IMR-90 (cell line): ENCODE data around the gene PLSCR5. TPM values are rescaled to one million over a fixed set of nuclear protein-coding genes. Genes with fewer than 3 reads are reported as not detected.
A peak's percentile ranks its signal among the peaks of the same experiment; 100 is the strongest.

Experiments used
- ATAC-seq: fragments of 200-7000 bp; cut with Tn5 transposase; 2 replicates; pipeline ENCODE4 v1.9.1; 2020; ENCODE audit warnings: low read depth, mild to moderate bottlenecking, moderate library complexity
- BruUV-seq: library from RNA; stranded (reverse); fragments of 400-500 nt; replicated peaks from 2 replicates; lab custom pipeline; 2021; lab: Mats Ljungman, UMichigan
- CTCF ChIA-PET: fragments of 300-600 bp; formaldehyde crosslinking; extraction: SDS; loops from one replicate; lab custom pipeline; 2021; ENCODE audit warnings: antibody characterized with exemption; lab: Yijun Ruan, JAX
- POLR2A ChIA-PET: fragments of 300-600 bp; sonication (Branson Sonifier 250); formaldehyde crosslinking; loops from one replicate; lab custom pipeline; 2022; ENCODE audit warnings: antibody characterized with exemption; ENCODE audit not compliant: unreplicated experiment; lab: Charles Lee
- DNase-seq: peaks from one replicate; pipeline ENCODE4 v3.0.0; 2013
- H2AFZ ChIP-seq: replicated peaks from 2 replicates; pipeline ENCODE3; 2013; ENCODE audit warnings: low read length, mild to moderate bottlenecking; ENCODE audit not compliant: poor library complexity
- H2AK5ac ChIP-seq: 2 replicates; pipeline ENCODE4 v1.6.1; 2013; ENCODE audit warnings: low read depth, low read length, inconsistent platforms
- H2AK9ac ChIP-seq: replicated peaks from 2 replicates; pipeline ENCODE3; 2013; ENCODE audit warnings: mild to moderate bottlenecking, low read depth, low read length, moderate library complexity; ENCODE audit not compliant: poor library complexity
- H2BK120ac ChIP-seq: 2 replicates; pipeline ENCODE4 v1.6.1; 2013; ENCODE audit warnings: low read depth, low read length, inconsistent platforms
- H2BK15ac ChIP-seq: 3 replicates; pipeline ENCODE4 v1.6.1; 2013; ENCODE audit warnings: low read depth, low read length, inconsistent platforms
- H2BK20ac ChIP-seq: 2 replicates; pipeline ENCODE4 v1.6.1; 2013; ENCODE audit warnings: low read depth, mild to moderate bottlenecking, inconsistent platforms, low read length, moderate library complexity
- H2BK5ac ChIP-seq: 2 replicates; pipeline ENCODE4 v1.6.1; 2013; ENCODE audit warnings: mild to moderate bottlenecking, low read depth, low read length, inconsistent platforms; ENCODE audit not compliant: poor library complexity, severe bottlenecking
- H3K14ac ChIP-seq: replicated peaks from 2 replicates; pipeline ENCODE4 v1.6.1; 2013; ENCODE audit warnings: low read depth, low read length, inconsistent platforms
- H3K18ac ChIP-seq: 2 replicates; pipeline ENCODE4 v1.6.1; 2013; ENCODE audit warnings: low read depth, low read length, control low read depth
- H3K23ac ChIP-seq: 2 replicates; pipeline ENCODE4 v1.6.1; 2013; ENCODE audit warnings: low read depth, low read length, inconsistent platforms
- H3K27ac ChIP-seq: 2 replicates; pipeline ENCODE4 v1.5.1; 2013; ENCODE audit warnings: mild to moderate bottlenecking, control low read depth, low read length; ENCODE audit not compliant: insufficient read depth
- H3K27me3 ChIP-seq: 2 replicates; pipeline ENCODE4 v1.6.1; 2013; ENCODE audit warnings: low read length; ENCODE audit not compliant: control insufficient read depth, insufficient read depth
- H3K36me3 ChIP-seq: 2 replicates; pipeline ENCODE4 v1.6.1; 2013; ENCODE audit warnings: low read length, mixed read lengths; ENCODE audit not compliant: control insufficient read depth, insufficient read depth
- H3K4ac ChIP-seq: 2 replicates; pipeline ENCODE4 v1.6.1; 2013; ENCODE audit warnings: low read depth, low read length, inconsistent platforms
- H3K4me1 ChIP-seq: 2 replicates; pipeline ENCODE4 v1.6.1; 2013; ENCODE audit warnings: low read length, mixed read lengths; ENCODE audit not compliant: control insufficient read depth, insufficient read depth
- H3K4me2 ChIP-seq: 2 replicates; pipeline ENCODE4 v1.6.1; 2013; ENCODE audit warnings: low read depth, mild to moderate bottlenecking, control low read depth, low read length, moderate library complexity
- H3K4me3 ChIP-seq: 2 replicates; pipeline ENCODE4 v1.5.1; 2013; ENCODE audit warnings: low read depth, mild to moderate bottlenecking, control low read depth, low read length, moderate library complexity; ENCODE audit not compliant: insufficient read depth
- H3K56ac ChIP-seq: 2 replicates; pipeline ENCODE4 v1.6.1; 2013; ENCODE audit warnings: low read length, inconsistent platforms; ENCODE audit not compliant: insufficient read depth; ENCODE audit errors: extremely low read depth
- H3K79me1 ChIP-seq, 2 experiments: 2 replicates each; pipeline ENCODE4 v1.6.1; 2013; ENCODE audit warnings: low read length in 2 of 2, inconsistent platforms in 1 of 2, low read depth in 1 of 2
- H3K9ac ChIP-seq: 2 replicates; pipeline ENCODE4 v1.6.1; 2013; ENCODE audit warnings: low read depth, low read length, control low read depth
- H3K9me1 ChIP-seq: 2 replicates; pipeline ENCODE4 v1.6.1; 2013; ENCODE audit warnings: low read length, inconsistent platforms; ENCODE audit not compliant: insufficient read depth
- H3K9me3 ChIP-seq: 2 replicates; pipeline ENCODE4 v1.6.1; 2013; ENCODE audit warnings: low read length; ENCODE audit not compliant: control insufficient read depth, insufficient read depth
- H4K20me1 ChIP-seq: 2 replicates; pipeline ENCODE4 v1.6.1; 2013; ENCODE audit warnings: low read length, inconsistent platforms; ENCODE audit not compliant: insufficient read depth
- H4K5ac ChIP-seq: 2 replicates; pipeline ENCODE4 v1.6.1; 2013; ENCODE audit warnings: mild to moderate bottlenecking, low read depth, low read length, control low read depth
- H4K8ac ChIP-seq, 2 experiments: 2 replicates each; pipeline ENCODE4 v1.6.1; 2013; ENCODE audit warnings: low read depth in 2 of 2, low read length in 2 of 2, control low read depth in 1 of 2, inconsistent platforms in 1 of 2
- H4K91ac ChIP-seq: 2 replicates; pipeline ENCODE4 v1.6.1; 2013; ENCODE audit warnings: low read depth, low read length, inconsistent platforms; ENCODE audit not compliant: insufficient read depth
- CTCF ChIP-seq: conservative IDR thresholded peaks from 2 replicates; pipeline ENCODE4 v1.5.1; 2012; ENCODE audit warnings: mild to moderate bottlenecking, low read depth, low read length, improper control_type of control experiment
- RAD21 ChIP-seq: IDR thresholded peaks from 2 replicates; pipeline ENCODE4 v1.6.1; 2012; ENCODE audit warnings: low read length, improper control_type of control experiment
- RFX5 ChIP-seq: IDR thresholded peaks from 2 replicates; pipeline ENCODE4 v1.8.0; 2012; ENCODE audit warnings: low read depth, mild to moderate bottlenecking, low read length, moderate library complexity
- SMC3 ChIP-seq: fragments of 150-350 bp; IDR thresholded peaks from 2 replicates; pipeline ENCODE4 v1.6.1; 2016; ENCODE audit warnings: low read depth, mild to moderate bottlenecking, antibody characterized with exemption, low read length, moderate library complexity
- WGBS, 2 experiments: methylation state at CpG; one replicate each; pipeline versions ENCODE4 v1.1.5 to v1.1.7; 2013; ENCODE audit warnings: missing lambda C conversion rate in 2 of 2; ENCODE audit not compliant: insufficient read length in 1 of 2; ENCODE audit errors: extremely low coverage in 2 of 2; 5-methylcytosine and 5-hydroxymethylcytosine counted together
- dilution Hi-C: fragments of 300-500 bp; cut with HindIII; formaldehyde crosslinking; loops from one replicate; pipeline ENCODE4 v1.14.3; 2018; ENCODE audit warnings: low sequenced_read_pairs; ENCODE audit not compliant: unreplicated experiment
- in situ Hi-C: fragments of 300-500 bp; cut with MboI; formaldehyde crosslinking; loops from 3 replicates; pipeline ENCODE4 v1.14.3; 2019; ENCODE audit warnings: low sequenced_read_pairs, inconsistent platforms, mixed read lengths
- intact Hi-C: fragments of 100-400 bp; cut with micrococcal nuclease; formaldehyde crosslinking; loops from 2 replicates; pipeline ENCODE4 v1.10.0; 2022
- polyA plus RNA-seq, 3 experiments: library from polyadenylated mRNA; depleted of rRNA; stranded (reverse); fragments of >200 nt; gene quantifications; 2 replicates each; pipeline ENCODE4 v1.2.3, GENCODE V29; 2012; ENCODE audit warnings: low replicate concordance in 1 of 3
- total RNA-seq: library from RNA; depleted of rRNA; stranded (reverse); fragments of >200 nt; gene quantifications from 2 replicates; pipeline ENCODE4 v1.2.3, GENCODE V29; 2012

Gene PLSCR5
- total and polyA plus RNA-seq, 2 of the 4 experiments (the other 2 are of a cell fraction): not detected

DNA sequence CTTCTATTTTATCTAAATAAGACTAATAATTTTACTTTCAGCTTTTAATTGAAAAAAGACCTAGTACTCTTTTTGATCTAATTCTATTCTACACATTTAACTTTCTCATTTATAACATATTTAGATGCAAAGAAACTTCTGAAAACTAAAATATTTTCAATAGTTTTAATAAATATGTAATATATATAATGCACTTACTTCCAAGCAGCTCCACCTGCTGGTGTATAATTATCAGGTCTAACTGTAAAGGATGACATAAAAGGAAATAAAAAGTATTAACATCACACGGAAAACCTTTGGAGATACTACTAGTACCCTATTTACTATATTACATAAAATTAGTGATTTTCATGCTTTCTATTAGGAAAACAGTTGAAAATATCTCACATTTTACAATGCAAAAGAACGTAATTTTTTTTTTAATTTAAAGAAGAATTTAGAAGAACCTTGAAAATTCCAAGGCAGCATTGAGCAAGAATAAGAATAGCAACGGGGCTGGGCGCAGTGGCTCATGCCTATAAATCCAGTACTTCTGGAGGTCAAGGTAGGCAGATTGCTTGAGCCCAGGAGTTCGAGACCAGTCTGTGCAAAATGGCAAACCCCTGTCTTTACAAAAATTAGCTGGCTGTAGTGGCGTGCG lies 10.2 kb downstream of the PLSCR5 start:
- BruUV-seq: no TSS peak
- no peak overlapping the region for H2BK15ac ChIP-seq
- H2BK20ac ChIP-seq: no peak overlapping the region
- no peak overlapping the region for H4K91ac ChIP-seq
- H3K27ac ChIP-seq: no peak overlapping the region
- ATAC-seq: peak; percentile 42; the same call in 1 of the 2 replicates
- H3K9me1 ChIP-seq: no peaks in the 10 kb centered on the region; the same call in 1 of the 2 replicates
- no peaks in the 10 kb centered on the region for H3K4me1 ChIP-seq
- intact Hi-C loops (loop anchor here (10.0 kb wide), 1 partner anchor 810 kb away; no protein-coding TSS in a partner anchor), dilution Hi-C loops (no loop called here), in situ Hi-C loops (no loop called here)
- no peak overlapping the region for H2AK9ac ChIP-seq
- H3K36me3 ChIP-seq: no peaks in the 10 kb centered on the region
- no peak overlapping the region for H3K4me3 ChIP-seq
- H2AFZ ChIP-seq: no peak overlapping the region
- H2AK5ac ChIP-seq: no peak overlapping the region
- no peak overlapping the region for H4K5ac ChIP-seq
- no peaks in the 10 kb centered on the region for H3K27me3 ChIP-seq
- CTCF ChIA-PET: interaction anchor here (0.6 to 1.4 kb wide), 4 partner anchors 44 to 862 kb away, joined by 3 to 4 read pairs (median 3); no protein-coding TSS in a partner anchor
- no peak overlapping the region for H3K18ac ChIP-seq
- no peaks in the 10 kb centered on the region for H4K20me1 ChIP-seq
- H2BK120ac ChIP-seq: no peak overlapping the region
- H3K9ac ChIP-seq: no peak overlapping the region
- DNase-seq: peak; percentile 33
- no CpG with 5 or more reads among the region's 7 CpGs for WGBS, 2 experiments
- H3K4me2 ChIP-seq: no peak overlapping the region
- no peak overlapping the region for H3K4ac ChIP-seq
- POLR2A ChIA-PET: no interaction called here
- no peak overlapping the region for H2BK5ac ChIP-seq
- no peak overlapping the region for H3K56ac ChIP-seq
- TF ChIP-seq CTCF (peak; percentile 50), RAD21 (peak; percentile 19; the same call in 1 of the 2 replicates), SMC3 (peak; percentile 26; the same call in 1 of the 2 replicates), RFX5 (no peak)
- no peaks in the 10 kb centered on the region for H3K9me3 ChIP-seq
- H3K14ac ChIP-seq: no peak overlapping the region
- no peaks in the 10 kb centered on the region for H3K79me1 ChIP-seq
- H4K8ac ChIP-seq: no peak overlapping the region
- no peak overlapping the region for H3K23ac ChIP-seq
